Measurements from ENCODE around the gene LRRC73.
"Not testable (repeated sequence)": the region's sequence is repeated elsewhere in the genome, so short reads cannot be mapped to it uniquely, and the experiment has no call there.

Gene LRRC73, protein sequence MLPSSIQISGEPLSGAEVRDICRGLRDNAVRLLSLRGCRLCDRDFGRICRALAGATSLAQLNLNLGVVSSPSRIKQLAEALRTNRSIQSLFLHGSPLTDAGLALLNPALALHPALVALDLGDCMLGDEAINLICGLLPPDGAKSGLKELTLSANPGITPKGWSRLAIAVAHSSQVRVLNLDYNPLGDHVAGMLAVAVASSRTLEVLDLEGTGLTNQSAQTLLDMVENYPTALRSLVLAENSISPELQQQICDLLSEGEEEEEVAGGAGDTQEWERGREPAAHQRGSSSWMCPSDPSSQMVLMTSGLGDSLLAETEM

DNA sequence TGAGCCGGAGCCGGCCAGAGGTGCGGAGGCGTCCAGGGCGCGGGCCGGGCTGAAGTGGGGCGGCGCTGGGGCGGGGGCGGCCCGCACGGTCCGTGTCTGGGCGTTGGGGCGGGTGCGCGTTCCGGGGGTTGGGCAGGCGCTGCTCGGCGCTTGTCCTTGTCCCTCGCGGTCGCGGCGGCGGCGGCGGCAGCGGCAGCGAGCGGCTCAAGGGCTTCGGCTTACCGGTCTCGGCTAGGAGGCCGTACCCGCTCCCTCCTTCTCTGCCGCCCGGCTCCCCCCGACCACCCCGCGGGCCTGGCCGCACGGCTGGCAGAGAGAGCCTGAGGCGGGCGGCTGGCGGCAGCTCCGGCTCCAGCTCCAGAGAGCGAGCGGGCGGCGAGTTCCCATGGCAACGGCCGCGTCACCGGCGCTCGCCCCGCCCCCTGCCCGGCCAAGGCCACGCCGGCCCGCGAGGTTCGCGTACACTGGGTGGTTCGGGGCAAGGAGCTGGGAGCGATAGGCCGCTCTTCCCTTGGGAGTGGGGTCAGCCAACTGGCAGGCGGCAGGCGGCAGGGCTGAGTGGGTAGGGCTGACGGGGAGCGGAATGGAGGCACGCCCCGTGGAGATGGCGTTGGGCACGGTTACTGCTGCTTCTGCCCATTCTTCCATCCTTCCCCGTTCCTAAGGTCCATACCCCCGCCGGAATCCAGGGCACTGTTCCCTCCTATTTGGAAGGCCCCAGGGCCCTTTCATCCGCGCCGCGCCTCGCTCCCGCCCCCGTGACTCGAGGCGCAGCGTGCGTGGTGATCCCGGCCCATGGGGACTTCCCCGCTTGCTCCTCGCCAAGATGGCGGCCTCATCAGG lies at the start of gene LRRC73:
LRRC73 (minus strand) TSS at position 363 of the 843 bp plus-strand sequence. CDS start 561 bp downstream, outside the sequence.
- H3K36me3 ChIP-seq = peaks cover 31 to 50% (median 38%) of the 10 kb centered on the region in 3 donors
- DNase-seq = peak; percentile 78 to 93
- TF ChIP-seq, protein P1, sequence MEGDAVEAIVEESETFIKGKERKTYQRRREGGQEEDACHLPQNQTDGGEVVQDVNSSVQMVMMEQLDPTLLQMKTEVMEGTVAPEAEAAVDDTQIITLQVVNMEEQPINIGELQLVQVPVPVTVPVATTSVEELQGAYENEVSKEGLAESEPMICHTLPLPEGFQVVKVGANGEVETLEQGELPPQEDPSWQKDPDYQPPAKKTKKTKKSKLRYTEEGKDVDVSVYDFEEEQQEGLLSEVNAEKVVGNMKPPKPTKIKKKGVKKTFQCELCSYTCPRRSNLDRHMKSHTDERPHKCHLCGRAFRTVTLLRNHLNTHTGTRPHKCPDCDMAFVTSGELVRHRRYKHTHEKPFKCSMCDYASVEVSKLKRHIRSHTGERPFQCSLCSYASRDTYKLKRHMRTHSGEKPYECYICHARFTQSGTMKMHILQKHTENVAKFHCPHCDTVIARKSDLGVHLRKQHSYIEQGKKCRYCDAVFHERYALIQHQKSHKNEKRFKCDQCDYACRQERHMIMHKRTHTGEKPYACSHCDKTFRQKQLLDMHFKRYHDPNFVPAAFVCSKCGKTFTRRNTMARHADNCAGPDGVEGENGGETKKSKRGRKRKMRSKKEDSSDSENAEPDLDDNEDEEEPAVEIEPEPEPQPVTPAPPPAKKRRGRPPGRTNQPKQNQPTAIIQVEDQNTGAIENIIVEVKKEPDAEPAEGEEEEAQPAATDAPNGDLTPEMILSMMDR (IDR thresholded peaks at IDR 0.05) = no peak
- H3K4me1 ChIP-seq = peaks cover 0 to 45% (median 28%) of the 10 kb centered on the region in 4 donors
- no peaks in the 10 kb centered on the region for H3K9me3 ChIP-seq
- H3K4me3 ChIP-seq = peak within 1 kb of the TSS; percentile 61 to 75
- H3K27ac ChIP-seq = peak within 1 kb of the TSS; percentile 35 to 51
- intact Hi-C loops (cut with DNase I; ENCODE audit: low total_unique reads) = loop anchor here (5.0 to 10.0 kb wide), 3 partner anchors 67 to 245 kb away; partner anchors contain the start of genes POLH, XPO5 and ZNF318
- H3K27me3 ChIP-seq = no peaks in the 10 kb centered on the region

DNA sequence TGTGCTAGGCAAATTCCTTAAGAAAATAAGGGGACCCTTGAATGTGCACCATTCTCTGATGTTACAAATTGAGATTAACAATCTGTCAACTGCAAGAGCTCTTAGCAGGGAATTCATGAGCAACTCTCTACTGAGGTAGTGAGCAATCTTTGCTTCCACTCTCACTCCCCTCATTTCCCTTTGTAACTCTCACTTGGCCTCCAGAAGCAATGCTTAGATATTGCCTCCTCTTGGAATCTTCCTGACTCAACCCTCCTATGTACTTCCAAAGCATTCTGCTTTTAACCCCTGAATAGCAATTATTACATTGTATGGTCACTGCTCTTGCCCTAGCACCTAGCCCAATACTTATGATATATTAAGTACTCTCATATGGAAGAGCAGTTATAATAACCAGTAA lies 49.2 kb upstream of the LRRC73 start:
- TF ChIP-seq, protein P1 (IDR thresholded peaks at IDR 0.05) = no peak
- Histone ChIP-seq H3K27me3 (no peaks in the 10 kb centered on the region), H3K4me3 (no peak overlapping the region), H3K9me3 (no peaks in the 10 kb centered on the region), H3K27ac (no peak overlapping the region), H3K4me1 (no peaks in the 10 kb centered on the region), H3K36me3 (peaks cover 83 to 97% (median 95%) of the 10 kb centered on the region in 3 donors)
- intact Hi-C loops (cut with DNase I; ENCODE audit: low total_unique reads) = no loop called here
- DNase-seq = no peak

DNA sequence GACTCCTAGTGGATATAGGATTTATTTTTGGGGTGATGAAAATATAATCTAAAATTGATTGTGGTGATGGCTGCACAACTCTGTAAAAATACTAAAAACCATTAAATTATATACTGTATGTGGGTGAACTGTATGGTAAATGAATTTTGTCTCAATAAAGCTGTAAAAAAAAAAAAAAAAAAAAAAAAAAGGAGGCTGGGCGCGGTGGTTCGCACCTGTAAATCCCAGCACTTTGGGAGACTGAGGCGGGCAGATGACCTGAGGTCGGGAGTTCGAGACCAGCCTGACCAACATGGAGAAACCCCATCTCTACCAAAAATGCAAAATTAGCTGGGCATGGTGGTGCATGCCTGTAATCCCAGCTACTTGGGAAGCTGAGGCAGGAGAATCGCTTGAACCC lies 47.5 kb upstream of the LRRC73 start:
- DNase-seq; H3K27me3 ChIP-seq; H3K27ac ChIP-seq; H3K9me3 ChIP-seq; H3K4me1 ChIP-seq; intact Hi-C loops (cut with DNase I; ENCODE audit: low total_unique reads); H3K4me3 ChIP-seq: not testable (repeated sequence)
- H3K36me3 ChIP-seq = peaks cover 72 to 96% (median 95%) of the 10 kb centered on the region in 3 donors

DNA sequence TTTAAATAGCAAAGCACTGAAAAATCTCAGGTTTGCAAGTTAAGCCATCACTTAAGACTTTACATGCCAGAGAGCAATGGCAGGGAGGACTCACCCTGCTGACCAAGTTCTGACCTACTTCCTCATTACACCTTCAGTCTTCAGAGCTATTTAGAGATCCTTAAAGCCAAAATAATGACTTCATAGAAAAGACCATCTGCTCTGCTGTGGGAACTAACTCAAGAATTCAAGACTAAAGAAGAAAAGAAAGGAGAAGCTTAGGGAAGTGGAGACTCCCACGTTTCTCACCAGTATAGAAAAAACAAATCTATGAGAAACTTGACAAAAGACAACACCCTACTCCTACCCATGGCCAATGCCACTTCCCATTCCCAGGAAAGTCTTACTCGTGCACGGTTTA lies 37.1 kb upstream of the LRRC73 start:
- DNase-seq = no peak
- Histone ChIP-seq H3K4me1 (no peaks in the 10 kb centered on the region), H3K4me3 (no peak overlapping the region), H3K27me3 (no peaks in the 10 kb centered on the region), H3K9me3 (no peaks in the 10 kb centered on the region), H3K27ac (no peak overlapping the region), H3K36me3 (peaks cover 77 to 97% (median 86%) of the 10 kb centered on the region in 3 donors)
- TF ChIP-seq, protein P1 (IDR thresholded peaks at IDR 0.05) = no peak
- intact Hi-C loops (cut with DNase I; ENCODE audit: low total_unique reads) = no loop called here

DNA sequence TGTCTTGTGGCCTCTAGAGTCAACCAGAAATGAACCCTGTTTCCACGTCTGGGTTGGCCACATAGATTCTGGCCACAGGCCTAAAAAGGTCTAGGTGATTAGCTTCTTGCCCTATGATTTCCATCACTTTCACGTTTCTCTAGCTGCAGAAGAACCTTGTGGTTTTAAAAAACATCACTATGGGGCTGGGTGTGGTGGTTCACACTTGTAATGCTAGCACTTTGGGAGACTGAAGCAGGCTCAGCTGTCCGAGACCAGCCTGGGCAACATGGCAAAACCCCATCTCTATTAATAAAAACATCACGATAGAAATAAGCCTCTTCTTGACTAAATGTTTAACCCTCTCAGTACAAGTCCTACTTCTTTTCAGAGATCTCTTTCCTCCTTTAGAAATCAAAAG lies 34.3 kb upstream of the LRRC73 start:
- no peak for DNase-seq
- H3K36me3 ChIP-seq = peaks cover 74 to 93% (median 82%) of the 10 kb centered on the region in 3 donors
- H3K4me3 ChIP-seq = no peak overlapping the region
- TF ChIP-seq, protein P1 (IDR thresholded peaks at IDR 0.05) = no peak
- no peaks in the 10 kb centered on the region for H3K4me1 ChIP-seq
- no peaks in the 10 kb centered on the region for H3K27me3 ChIP-seq
- intact Hi-C loops (cut with DNase I; ENCODE audit: low total_unique reads) = no loop called here
- H3K27ac ChIP-seq = no peak overlapping the region
- no peaks in the 10 kb centered on the region for H3K9me3 ChIP-seq
